Measurements from ENCODE around the gene METTL8. TPM values are rescaled to one million over a fixed set of nuclear protein-coding genes. Genes with fewer than 3 reads are reported as not detected.

The METTL8 gene
- total RNA-seq, 1 experiment from 2014 or later = 34.4 TPM

DNA sequence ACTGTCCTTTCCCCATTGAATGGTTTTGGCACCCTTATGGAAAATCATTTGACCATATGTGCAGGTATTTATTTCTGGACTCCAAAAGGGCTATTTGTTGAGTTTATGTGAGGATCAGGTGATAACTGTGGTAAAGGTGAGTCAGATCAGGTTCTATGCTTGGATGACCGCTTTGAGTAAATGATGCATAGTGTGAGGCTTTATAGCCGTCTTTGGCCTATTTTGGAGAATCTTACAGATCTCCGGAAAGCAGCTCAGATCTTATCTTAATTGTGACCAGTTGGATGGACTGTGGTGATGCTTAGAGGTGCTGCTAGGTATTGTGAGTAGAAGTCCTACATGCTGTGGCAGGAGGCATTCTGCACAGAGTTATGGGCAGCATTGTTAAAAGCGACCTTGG is 126.2 kb downstream of the METTL8 start:
- H3K9me3 ChIP-seq (ENCODE audit: control insufficient read depth in 1 of 2, insufficient read depth in 1 of 2, low read depth in 1 of 2, low read length in 2 of 2) = no peaks in the 10 kb centered on the region; a peak in 1 of 4 replicates
- no peak overlapping the region for H3K9ac ChIP-seq (ENCODE audit: low read length)
- H3K4me3 ChIP-seq (replicated peaks in 1 of 2; ENCODE audit: low read depth in 1 of 2, low read length in 2 of 2) = no peak overlapping the region
- TF ChIP-seq, protein P1, sequence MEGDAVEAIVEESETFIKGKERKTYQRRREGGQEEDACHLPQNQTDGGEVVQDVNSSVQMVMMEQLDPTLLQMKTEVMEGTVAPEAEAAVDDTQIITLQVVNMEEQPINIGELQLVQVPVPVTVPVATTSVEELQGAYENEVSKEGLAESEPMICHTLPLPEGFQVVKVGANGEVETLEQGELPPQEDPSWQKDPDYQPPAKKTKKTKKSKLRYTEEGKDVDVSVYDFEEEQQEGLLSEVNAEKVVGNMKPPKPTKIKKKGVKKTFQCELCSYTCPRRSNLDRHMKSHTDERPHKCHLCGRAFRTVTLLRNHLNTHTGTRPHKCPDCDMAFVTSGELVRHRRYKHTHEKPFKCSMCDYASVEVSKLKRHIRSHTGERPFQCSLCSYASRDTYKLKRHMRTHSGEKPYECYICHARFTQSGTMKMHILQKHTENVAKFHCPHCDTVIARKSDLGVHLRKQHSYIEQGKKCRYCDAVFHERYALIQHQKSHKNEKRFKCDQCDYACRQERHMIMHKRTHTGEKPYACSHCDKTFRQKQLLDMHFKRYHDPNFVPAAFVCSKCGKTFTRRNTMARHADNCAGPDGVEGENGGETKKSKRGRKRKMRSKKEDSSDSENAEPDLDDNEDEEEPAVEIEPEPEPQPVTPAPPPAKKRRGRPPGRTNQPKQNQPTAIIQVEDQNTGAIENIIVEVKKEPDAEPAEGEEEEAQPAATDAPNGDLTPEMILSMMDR (IDR thresholded peaks at IDR 0.05 in 2 of 3, conservative IDR thresholded peaks at IDR 0.05 in 1 of 3; ENCODE audit: borderline replicate concordance in 1 of 3, insufficient read depth in 1 of 3, low read depth in 2 of 3, low read length in 2 of 3) = no peak
- TF ChIP-seq REST (IDR thresholded peaks at IDR 0.05; ENCODE audit: low read depth) (no peak), POLR2AphosphoS5 (IDR thresholded peaks at IDR 0.05; ENCODE audit: low read depth, low read length) (no peak), EZH2 (IDR thresholded peaks at IDR 0.05) (no peak), YY1 (IDR thresholded peaks at IDR 0.05; ENCODE audit: extremely low read depth, insufficient replicate concordance, low read depth, low read length) (no peak), FOSL1 (IDR thresholded peaks at IDR 0.05; ENCODE audit: low read depth) (no peak), JUND (IDR thresholded peaks at IDR 0.05) (no peak), EGR1 (IDR thresholded peaks at IDR 0.05; ENCODE audit: low read depth) (no peak), SIN3A (IDR thresholded peaks at IDR 0.05; ENCODE audit: low read depth) (no peak), ELF1 (IDR thresholded peaks at IDR 0.05; ENCODE audit: borderline replicate concordance, low read depth) (no peak), CEBPB (IDR thresholded peaks at IDR 0.05; ENCODE audit: low read depth) (no peak), SRF (IDR thresholded peaks at IDR 0.05; ENCODE audit: low read depth) (no peak), POLR2A (IDR thresholded peaks at IDR 0.05; ENCODE audit: borderline replicate concordance, extremely low read depth, insufficient read depth, insufficient read length) (no peak), TCF7L2 (IDR thresholded peaks at IDR 0.05; ENCODE audit: borderline replicate concordance, extremely low read depth, insufficient read depth, insufficient read length) (no peak), EZH2phosphoT487 (IDR thresholded peaks at IDR 0.05; ENCODE audit: borderline replicate concordance) (no peak), RAD21 (IDR thresholded peaks at IDR 0.05; ENCODE audit: low read depth) (no peak), SP1 (IDR thresholded peaks at IDR 0.05; ENCODE audit: low read depth) (no peak)
- TF ChIP-seq, protein P2, sequence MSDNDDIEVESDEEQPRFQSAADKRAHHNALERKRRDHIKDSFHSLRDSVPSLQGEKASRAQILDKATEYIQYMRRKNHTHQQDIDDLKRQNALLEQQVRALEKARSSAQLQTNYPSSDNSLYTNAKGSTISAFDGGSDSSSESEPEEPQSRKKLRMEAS (IDR thresholded peaks at IDR 0.05) = no peak
- TF ChIP-seq, protein P3, sequence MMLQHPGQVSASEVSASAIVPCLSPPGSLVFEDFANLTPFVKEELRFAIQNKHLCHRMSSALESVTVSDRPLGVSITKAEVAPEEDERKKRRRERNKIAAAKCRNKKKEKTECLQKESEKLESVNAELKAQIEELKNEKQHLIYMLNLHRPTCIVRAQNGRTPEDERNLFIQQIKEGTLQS (IDR thresholded peaks at IDR 0.05) = no peak
- RAD21 ChIA-PET (ENCODE audit: low non-redundant PET in 1 of 2, low total read pairs in 2 of 2, uncharacterized antibody in 2 of 2, unreplicated experiment in 2 of 2) = no interaction called here
- CTCF ChIA-PET = no interaction called here
- ATAC-seq (no peak), DNase-seq (ENCODE audit: low read depth, low spot score) (no peak)
- H3K27me3 ChIP-seq (ENCODE audit: insufficient read depth, low read length) = no peaks in the 10 kb centered on the region
- POLR2A ChIA-PET = no interaction called here
- no peak overlapping the region for H3K27ac ChIP-seq (ENCODE audit: low read depth, low read length)
- H3K4me2 ChIP-seq (ENCODE audit: low read length) = no peak overlapping the region
- H3K36me3 ChIP-seq (ENCODE audit: control insufficient read depth in 1 of 2, insufficient read depth in 2 of 2, low read length in 2 of 2) = no peaks in the 10 kb centered on the region
- no peak overlapping the region for H2AFZ ChIP-seq (ENCODE audit: low read depth, low read length, poor library complexity, severe bottlenecking)
- H3K9me2 ChIP-seq (ENCODE audit: insufficient read depth) = no peaks in the 10 kb centered on the region
- intact Hi-C loops (cut with micrococcal nuclease) = no loop called here
- BruUV-seq (replicated peaks) = no TSS peak
- no peaks in the 10 kb centered on the region for H4K20me1 ChIP-seq (ENCODE audit: insufficient read depth)
- H3K4me1 ChIP-seq (ENCODE audit: control insufficient read depth in 1 of 2, insufficient read depth in 2 of 2, low read length in 2 of 2) = no peaks in the 10 kb centered on the region
- no peaks in the 10 kb centered on the region for H3K79me2 ChIP-seq (ENCODE audit: insufficient read depth, low read length)

Measured in HCT116 (cell line).